GM03348 (cell line): ENCODE measurements around the gene FGFRL1.
"Not testable (repeated sequence)": the region's sequence is repeated elsewhere in the genome, so short reads cannot be mapped to it uniquely, and the experiment has no call there.

Experiments
- DNase-seq: peaks from one replicate; pipeline ENCODE4 v3.0.0; 2012; ENCODE audit warnings: low spot score

The FGFRL1 gene

DNA sequence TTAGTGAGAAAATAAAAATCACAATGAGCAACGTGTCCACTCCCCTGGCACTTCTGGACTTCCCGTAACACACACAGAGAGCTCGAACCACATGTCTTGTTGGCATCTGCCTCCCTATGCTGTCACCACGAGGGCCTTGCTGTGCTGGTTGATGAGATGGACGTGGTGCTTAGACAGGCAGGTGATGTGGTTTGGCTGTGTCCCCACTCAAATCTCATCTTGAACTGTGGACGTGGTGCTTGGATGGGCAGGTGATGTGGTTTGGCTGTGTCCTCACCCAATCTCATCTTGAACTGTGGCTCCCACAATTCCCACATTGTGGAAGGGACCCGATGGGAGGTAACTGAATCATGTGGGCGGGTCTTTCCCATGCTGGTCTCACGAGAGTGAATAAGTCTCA lies 40.0 kb downstream of the FGFRL1 start:
- no peak for DNase-seq

DNA sequence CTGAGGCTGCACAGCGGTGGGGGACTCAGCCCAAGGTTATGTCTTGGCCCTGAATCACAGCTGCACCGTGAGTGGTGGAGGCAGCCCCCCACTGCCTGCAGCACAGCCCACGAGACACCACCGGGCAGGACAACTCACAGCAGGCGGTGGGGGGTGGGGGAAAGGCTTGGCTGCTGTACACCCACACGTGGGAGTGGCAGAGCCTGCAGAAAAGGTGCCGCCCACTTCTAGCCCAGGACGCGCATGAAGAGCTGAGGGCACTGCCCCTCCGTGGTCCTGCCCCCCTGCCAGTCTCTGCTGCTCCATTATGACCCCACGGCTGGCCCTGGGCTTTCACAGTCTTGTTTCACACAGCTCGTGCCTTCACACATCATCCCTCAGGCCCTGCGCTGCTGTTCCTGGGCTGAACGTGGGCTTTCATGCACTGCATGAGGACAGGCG lies 40.8 kb downstream of the FGFRL1 start:
- no peak for DNase-seq

DNA sequence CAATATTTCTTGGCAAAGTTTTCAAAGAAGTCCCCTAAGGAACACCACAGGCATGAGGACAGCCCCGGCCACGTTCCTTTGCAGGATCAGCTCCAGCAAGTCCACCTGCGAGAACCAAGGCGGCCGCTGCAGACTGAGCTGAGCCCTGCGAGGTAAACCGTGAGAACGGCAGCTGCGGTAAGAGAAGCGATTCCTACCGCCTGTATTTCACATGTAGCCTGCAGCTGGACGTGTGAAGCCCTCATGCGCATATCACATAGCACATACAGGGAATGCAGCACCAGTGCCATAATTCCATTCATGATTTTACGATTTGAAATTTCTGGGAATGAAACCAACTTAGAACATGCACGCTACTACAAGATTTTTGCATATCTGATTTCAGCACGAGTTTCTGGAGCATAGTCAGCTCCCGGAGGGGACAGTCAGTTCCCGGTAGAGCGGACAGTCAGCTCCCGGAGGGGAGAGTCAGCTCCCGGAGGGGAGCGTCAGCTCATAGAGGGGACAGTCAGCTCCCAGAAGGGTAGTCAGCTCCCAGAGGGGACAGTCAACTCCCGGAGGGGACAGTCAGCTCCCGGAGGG lies 41.7 kb downstream of the FGFRL1 start:
- peak; percentile 80 for DNase-seq

GRCh38 chr4:1053891-1054290 lies 42.5 kb downstream of the FGFRL1 start:
- DNase-seq: not testable (repeated sequence)

- not testable (repeated sequence) for DNase-seq
Observed at GRCh38 chr4:1054696-1055242, 43.3 kb downstream of the FGFRL1 start.

DNA sequence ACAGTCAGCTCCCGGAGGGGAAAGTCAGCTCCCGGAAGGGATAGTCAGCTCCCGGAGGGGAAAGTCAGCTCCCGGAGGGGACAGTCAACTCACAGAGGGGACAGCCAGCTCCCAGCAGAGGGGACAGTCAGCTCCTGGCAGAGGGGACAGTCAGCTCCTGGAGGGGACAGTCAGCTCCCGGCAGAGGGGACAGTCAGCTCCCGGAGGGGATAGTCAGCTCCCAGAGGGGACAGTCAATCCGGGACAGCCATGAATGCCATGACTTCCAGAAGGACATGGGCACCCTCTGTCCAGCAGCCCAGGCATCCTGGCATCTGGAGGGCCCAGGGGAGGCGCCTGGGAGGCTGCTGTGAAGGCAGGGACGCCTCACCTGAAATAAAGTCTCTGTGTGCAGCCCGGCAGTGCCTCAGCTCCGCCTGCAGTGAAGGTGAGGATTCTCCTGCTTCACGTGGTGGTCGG lies 43.8 kb downstream of the FGFRL1 start:
- not testable (repeated sequence) for DNase-seq

DNA sequence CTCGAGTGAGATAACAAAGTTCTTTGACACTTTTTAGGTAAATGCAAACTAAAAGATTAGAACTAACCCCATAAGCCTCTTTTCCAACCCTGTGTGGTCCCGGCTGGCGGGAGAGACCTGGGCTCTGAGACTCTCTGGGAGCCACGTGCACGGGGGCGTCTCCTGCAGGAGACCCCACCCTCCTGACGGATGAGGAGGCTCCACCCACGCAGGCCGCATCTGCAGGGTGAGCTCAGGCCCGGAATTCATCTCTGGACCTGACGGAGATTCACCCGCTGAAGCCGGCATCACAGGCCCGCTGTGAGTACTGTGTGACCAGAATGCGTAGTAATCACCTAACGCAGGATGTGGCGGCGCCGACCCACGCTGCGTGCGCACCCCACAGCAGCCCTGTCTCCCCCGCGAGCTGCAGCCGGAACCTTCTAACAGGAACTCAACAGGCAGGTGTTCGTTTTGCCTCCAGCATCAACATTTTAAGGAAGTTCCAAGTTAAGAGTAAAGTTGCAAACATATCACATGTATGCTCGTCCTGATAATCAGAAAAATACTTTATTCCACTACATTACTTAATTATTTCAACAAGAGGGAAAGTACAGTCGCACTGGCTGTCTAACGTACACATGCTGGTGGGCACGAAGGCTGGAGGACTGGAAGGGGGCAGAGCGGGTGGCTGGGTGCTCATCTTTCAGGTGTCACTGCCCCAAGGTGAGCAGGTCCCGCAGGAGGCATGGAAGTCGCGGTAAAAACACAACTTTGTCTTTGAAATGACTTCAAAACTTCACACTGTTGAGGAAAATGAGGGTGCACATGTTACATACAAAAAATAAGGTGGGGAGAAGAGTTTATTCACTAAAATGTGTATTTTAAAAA lies 44.5 kb downstream of the FGFRL1 start:
- DNase-seq: peak; percentile 64

GRCh38 chr4:1056671-1057402 lies 45.4 kb downstream of the FGFRL1 start:
- DNase-seq: no peak

DNA sequence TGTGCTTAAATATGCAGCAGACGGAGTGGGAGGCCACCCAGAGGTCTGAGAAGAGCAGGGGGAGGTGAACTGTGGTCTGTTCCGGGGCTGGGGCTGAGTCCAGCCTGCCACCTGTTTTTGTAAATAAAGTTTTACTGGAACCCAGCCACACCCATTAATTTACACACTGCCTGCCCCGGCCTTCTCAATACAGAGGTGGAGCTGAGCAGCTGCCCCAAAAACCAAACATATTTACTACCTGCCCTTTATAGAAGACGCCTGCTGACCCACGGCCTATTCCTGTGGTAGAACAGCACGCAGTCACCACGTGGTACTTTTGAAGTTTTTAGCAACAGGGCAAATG lies 45.9 kb downstream of the FGFRL1 start:
- no peak for DNase-seq

DNA sequence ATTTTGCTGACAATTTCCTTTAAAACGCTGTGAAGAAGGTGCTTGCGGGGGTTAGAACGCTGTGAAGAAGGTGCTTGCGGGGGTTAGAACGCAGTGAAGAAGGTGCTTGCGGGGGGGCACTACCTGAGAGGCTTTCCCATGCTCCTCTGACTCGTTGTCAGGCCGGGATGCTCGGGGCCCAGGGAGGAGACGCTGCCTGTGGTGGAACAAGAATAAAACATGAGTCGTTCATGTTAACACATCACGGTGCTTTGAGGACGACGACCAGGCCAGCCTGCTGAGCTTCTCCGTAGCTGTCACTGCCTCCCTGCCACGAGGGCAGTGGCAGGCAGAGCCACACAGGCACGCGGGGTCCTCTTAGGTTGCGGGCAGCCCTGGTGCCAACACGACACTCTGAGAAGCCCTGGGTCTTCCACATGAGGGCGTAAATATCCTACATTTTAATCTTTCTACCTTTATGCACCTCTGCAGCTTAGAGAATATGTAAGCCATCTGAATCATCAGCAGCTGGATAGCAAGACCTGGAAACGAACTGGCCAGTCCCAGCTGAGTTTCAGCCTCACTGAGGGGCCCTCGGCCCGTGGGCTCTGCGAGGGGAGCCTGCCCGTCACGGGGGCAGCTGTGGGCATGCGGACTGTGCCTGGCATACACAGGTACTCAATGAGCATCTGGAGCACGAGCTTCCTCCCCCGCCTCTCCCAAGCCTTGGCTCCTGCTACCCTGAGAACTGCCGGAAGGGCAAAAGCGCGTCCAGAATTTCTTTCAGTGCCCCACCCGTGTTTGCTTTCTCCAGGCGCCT lies 47.0 kb downstream of the FGFRL1 start:
- DNase-seq: no peak

GRCh38 chr4:1058997-1059665 lies 47.7 kb downstream of the FGFRL1 start:
- no peak for DNase-seq

DNA sequence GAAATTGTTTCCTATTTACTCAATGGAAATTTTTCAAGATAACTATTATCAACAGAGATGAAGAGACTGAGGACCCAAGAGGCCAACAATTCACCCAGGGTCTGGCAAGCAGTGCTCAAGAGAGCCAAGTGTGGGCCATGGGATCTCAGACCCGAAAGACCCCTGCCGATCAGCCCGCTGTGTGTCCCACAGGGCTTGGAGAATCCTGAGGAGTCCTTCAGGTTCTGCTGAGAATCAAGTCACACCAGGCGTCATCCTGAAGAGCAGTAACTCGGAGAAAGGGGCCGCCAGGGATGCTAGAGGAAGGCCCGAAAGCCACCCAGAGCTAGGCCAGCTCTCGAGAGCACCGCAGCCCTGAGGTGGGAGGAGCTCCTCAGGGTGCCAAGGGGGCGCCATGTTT lies 48.7 kb downstream of the FGFRL1 start:
- DNase-seq: no peak

GRCh38 chr4:1060621-1061020 lies 49.2 kb downstream of the FGFRL1 start:
- no peak for DNase-seq

DNA sequence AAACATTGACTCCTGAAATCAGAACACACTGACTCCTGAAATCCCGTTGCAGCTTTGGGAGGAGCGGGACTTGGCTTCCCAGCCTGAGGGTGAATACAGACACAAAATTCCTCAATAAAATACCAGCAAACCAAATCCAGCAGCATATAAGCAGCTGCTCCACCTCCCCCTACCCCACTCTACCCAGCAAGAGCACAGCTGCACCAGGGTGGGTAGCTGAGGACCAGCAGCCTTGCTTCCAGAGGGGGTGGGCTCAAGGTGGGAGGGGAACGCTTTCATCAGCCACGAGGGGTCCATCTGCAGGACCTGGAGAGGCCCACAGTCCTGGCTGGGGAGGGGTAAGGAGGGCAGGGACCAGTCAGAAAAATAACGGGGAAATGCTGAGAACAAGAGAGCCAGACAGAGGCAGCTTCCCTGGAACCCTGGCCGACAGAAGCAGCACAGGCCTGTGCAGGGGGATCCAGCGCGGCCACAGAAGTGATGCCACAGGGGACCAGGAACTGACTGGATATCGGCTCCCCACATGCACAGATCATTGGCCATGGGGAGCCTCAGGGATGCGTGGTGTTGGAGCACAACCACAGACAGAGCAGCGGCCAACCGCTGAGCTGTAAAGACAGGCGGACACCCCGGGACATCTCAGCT lies 49.8 kb downstream of the FGFRL1 start:
- DNase-seq: no peak

GRCh38 chr4:1061760-1062159 lies 50.3 kb downstream of the FGFRL1 start:
- DNase-seq: no peak

DNA sequence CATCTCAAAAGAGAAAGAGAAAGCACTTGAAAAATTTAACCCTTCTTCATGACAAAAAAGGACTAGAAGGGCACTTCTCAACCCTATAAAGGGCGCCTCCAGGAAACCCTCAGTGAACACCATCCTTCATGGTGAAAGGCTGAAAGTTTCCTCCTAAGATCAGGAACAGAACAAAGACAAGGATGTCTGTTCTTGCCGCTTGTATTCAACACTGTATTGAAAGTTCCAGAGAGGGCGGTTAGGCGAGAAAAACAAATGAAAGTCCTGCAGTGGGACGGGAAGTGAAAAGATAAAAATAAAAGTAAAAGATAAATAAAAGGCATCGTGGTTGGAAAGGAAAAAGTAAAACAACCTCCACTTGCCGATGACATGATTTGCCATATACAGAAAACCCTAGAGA lies 51.0 kb downstream of the FGFRL1 start:
- DNase-seq: no peak

DNA sequence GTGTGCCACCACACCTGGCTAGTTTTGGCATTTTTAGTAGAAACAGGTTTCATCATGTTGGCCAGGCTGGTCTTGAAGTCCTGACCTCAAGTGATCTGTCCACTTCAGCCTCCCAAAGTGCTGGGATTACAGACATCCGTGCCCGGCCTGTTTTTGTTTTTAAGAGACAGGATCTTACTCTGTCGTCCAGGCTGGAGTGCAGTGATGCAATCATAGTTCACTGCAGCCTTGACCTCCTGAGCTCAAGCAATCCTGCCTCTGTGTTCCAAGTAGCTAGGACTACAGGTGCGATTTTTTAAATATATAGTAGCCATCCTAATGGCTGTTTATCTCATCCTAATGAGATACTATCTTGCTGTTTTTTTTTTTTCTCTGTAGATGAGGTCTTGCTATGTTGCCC lies 54.3 kb downstream of the FGFRL1 start:
- no peak for DNase-seq

DNA sequence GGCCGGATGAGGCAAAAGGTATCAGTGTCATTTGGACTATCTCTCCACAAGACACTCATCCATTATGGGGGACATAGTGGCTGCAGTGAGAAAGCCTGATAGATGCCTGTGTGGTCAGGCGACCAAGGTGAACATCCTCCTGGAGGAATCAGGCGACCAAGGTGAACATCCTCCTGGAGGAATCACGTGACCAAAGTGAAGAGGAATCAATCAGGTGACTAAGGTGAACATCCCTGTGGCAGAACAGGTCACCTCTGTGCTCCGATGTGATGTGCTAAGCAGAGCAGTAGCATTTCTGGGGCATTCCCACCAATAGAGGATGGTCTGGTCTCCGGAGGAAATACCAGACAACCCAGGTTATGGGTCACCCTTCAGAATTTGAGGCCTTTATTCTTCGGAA lies 58.0 kb downstream of the FGFRL1 start:
- no peak for DNase-seq

DNA sequence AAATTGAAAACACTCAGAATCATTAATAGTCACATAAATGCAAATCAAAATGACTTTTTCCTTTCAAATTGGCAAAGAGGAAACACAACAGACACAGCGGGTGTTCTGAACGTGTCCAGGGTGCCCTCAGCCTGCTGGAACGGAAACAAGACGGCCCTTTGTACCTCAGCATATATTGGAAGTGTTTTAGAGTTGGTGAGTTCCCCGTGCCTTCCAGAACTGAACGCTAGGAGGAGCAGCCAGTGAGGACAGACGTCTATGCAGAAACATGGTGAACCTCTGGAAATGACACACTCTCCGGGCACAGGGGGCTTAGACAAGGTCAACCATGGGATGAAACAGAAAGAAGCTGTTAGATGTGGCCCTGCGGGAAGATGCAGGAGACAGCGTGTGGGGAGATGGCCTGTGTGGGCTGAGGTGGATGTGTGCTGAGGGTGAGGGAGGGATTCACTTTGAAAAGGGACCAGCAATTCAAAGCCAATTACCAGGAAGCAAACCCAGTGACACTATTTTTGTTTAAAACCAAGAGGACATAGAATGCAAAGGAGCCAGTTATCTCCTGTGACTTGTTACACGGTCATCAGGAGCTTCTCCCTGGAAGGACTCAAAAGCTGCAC lies 61.5 kb downstream of the FGFRL1 start:
- DNase-seq: peak; percentile 83

DNA sequence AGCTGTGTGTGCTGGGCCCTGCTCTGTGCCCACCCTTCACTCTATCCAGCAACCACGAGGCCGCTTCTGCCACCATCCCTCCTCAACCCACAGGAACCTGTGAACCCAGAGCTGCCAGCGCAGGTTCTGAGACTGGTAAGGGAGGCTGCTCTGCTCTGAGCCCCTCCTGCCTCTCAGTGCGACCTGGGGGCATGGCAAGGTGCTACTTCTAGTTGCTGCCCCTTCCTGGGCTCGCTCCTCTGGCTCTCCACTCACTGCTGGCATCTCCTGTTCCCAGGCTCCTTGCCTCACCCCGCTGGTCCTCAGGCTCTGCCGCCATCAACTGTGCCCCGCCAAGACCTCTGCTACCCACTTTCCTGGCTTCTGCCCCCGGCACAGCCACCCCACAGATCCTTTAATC lies 62.7 kb downstream of the FGFRL1 start:
- DNase-seq: no peak
